ENCODE data around the gene COASY.
A peak's percentile ranks its signal among the peaks of the same experiment; 100 is the strongest.
"Not testable (repeated sequence)": the region's sequence is repeated elsewhere in the genome, so short reads cannot be mapped to it uniquely, and the experiment has no call there.

COASY gene

GRCh38 chr17:42553161-42553818 is 8.7 kb upstream of the COASY start:
- Histone ChIP-seq H3K4me2 (peak overlapping the region; percentile 82 to 99 (median 94)), H4K20me1 (peaks cover 0 to 34% (median 15%) of the 10 kb centered on the region in 11 experiments; a peak in 13 of 22 replicates), H3K27me3 (peaks cover 0 to 10% (median 0%) of the 10 kb centered on the region in 11 experiments; a peak in 3 of 22 replicates), H3K9ac (peak overlapping the region; percentile 83 to 94 (median 91); a peak in 18 of 22 replicates), H3K9me3 (replicated peaks in 1 of 11) (no peaks in the 10 kb centered on the region), H3K4me1 (peaks cover 33 to 47% (median 37%) of the 10 kb centered on the region in 10 experiments), H3K4me3 (peak overlapping the region in 9 of 10 experiments; percentile 67 to 98 (median 92); a peak in 16 of 20 replicates), H3K27ac (peak overlapping the region in 5 of 11 experiments; percentile 87 to 93 (median 89); a peak in 10 of 22 replicates), H3K36me3 (peaks cover 0 to 10% (median 0%) of the 10 kb centered on the region in 11 experiments; a peak in 6 of 22 replicates)
- TF ChIP-seq Cebpa-rat (IDR thresholded peaks at IDR 0.05) = no peak

DNA sequence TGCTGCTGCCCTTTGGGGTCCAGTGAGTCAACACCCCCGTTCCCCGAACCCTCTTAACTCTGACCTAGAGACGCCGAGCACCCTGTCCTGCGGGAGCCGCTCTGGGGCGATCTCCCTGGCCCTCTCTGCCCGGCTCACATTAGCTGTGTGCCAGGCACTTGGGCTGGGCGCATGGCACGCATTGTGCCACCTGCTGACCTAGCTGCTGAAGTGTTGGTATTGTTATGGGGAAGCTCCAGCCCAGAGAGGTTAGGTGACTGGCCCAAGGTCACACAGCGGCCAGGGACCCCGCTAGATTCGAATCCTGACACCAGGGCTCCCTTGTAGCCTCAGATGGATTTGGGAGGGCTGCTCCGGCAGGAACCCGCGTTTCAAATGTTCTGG is 8.1 kb upstream of the COASY start:
- peak overlapping the region; percentile 67 to 98 (median 92) for H3K4me3 ChIP-seq
- H3K9ac ChIP-seq = peak overlapping the region; percentile 83 to 94 (median 91)
- peak overlapping the region; percentile 74 to 93 (median 88) for H3K27ac ChIP-seq
- peak overlapping the region; percentile 82 to 99 (median 94) for H3K4me2 ChIP-seq
- peaks cover 0 to 10% (median 0%) of the 10 kb centered on the region in 11 experiments; a peak in 6 of 22 replicates for H3K36me3 ChIP-seq
- H3K27me3 ChIP-seq = peaks cover 0 to 4% (median 0%) of the 10 kb centered on the region in 11 experiments; a peak in 2 of 22 replicates
- no peak for TF ChIP-seq Cebpa-rat (IDR thresholded peaks at IDR 0.05)
- peaks cover 0 to 31% (median 14%) of the 10 kb centered on the region in 11 experiments; a peak in 13 of 22 replicates for H4K20me1 ChIP-seq
- peaks cover 29 to 43% (median 33%) of the 10 kb centered on the region in 10 experiments for H3K4me1 ChIP-seq
- no peaks in the 10 kb centered on the region for H3K9me3 ChIP-seq (replicated peaks in 1 of 11)

- TF ChIP-seq Cebpa-rat (IDR thresholded peaks at IDR 0.05) = no peak
- peak overlapping the region; percentile 74 to 93 (median 88) for H3K27ac ChIP-seq
Measured at GRCh38 chr17:42554250-42555121, 7.5 kb upstream of the COASY start.

DNA sequence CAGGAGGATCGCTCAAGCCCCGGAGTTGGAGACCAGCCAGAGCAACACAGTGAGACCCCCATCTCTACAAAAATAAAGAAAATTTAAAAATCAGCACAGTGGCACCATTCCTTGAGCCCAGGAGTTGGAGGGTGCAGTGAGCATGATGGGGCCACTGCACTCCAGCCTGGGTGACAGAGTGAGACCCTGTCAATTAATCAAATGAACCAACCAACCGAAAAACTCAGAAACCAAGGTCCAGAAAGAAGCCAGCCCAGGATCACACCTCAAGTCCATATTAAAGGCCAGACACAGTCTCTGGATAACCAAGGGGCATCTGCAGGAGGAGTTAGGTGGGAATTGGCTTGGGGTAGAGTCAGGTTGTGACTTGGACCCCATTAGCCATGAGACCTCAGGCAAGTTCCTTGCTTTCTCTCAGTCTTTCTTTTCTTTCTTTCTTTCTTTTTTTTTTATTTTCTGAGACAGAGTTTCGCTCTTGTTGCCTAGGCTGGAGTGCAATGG is 6.8 kb upstream of the COASY start:
- H3K9me3 ChIP-seq (replicated peaks in 1 of 11) = no peaks in the 10 kb centered on the region
- no peak for TF ChIP-seq Cebpa-rat (IDR thresholded peaks at IDR 0.05)
- H3K36me3 ChIP-seq = peaks cover 0 to 10% (median 0%) of the 10 kb centered on the region in 11 experiments; a peak in 6 of 22 replicates
- peak overlapping the region; percentile 83 to 94 (median 91) for H3K9ac ChIP-seq
- no peaks in the 10 kb centered on the region for H3K27me3 ChIP-seq
- peak overlapping the region; percentile 82 to 99 (median 94) for H3K4me2 ChIP-seq
- H4K20me1 ChIP-seq = peaks cover 0 to 25% (median 9%) of the 10 kb centered on the region in 11 experiments; a peak in 11 of 22 replicates
- H3K27ac ChIP-seq = peak overlapping the region; percentile 74 to 93 (median 88)
- peaks cover 23 to 38% (median 27%) of the 10 kb centered on the region in 10 experiments for H3K4me1 ChIP-seq
- peak overlapping the region; percentile 67 to 98 (median 92) for H3K4me3 ChIP-seq

More at GRCh38 chr17:42554250-42555121, 7.5 kb upstream of the COASY start:
- H3K9me3 ChIP-seq (replicated peaks in 1 of 11) = no peaks in the 10 kb centered on the region
- peak overlapping the region; percentile 82 to 99 (median 94) for H3K4me2 ChIP-seq
- no peaks in the 10 kb centered on the region for H3K27me3 ChIP-seq
- peaks cover 0 to 25% (median 9%) of the 10 kb centered on the region in 11 experiments; a peak in 11 of 22 replicates for H4K20me1 ChIP-seq
- peaks cover 23 to 38% (median 27%) of the 10 kb centered on the region in 10 experiments for H3K4me1 ChIP-seq
- peak overlapping the region; percentile 83 to 94 (median 91) for H3K9ac ChIP-seq
- H3K4me3 ChIP-seq = peak overlapping the region; percentile 67 to 98 (median 92)
- peaks cover 0 to 10% (median 0%) of the 10 kb centered on the region in 11 experiments; a peak in 6 of 22 replicates for H3K36me3 ChIP-seq

GRCh38 chr17:42555961-42556617 is 5.9 kb upstream of the COASY start:
- not testable (repeated sequence) for H3K27ac ChIP-seq; H3K9me3 ChIP-seq (replicated peaks in 1 of 11); H3K4me3 ChIP-seq; H3K36me3 ChIP-seq; H3K27me3 ChIP-seq
- Histone ChIP-seq H4K20me1 (peaks cover 0 to 22% (median 6%) of the 10 kb centered on the region in 11 experiments; a peak in 11 of 22 replicates), H3K4me2 (peak overlapping the region; percentile 82 to 99 (median 94); a peak in 20 of 22 replicates), H3K9ac (peak overlapping the region in 3 of 11 experiments; percentile 87 to 92 (median 91); a peak in 4 of 22 replicates), H3K4me1 (peaks cover 23 to 35% (median 26%) of the 10 kb centered on the region in 10 experiments)

DNA sequence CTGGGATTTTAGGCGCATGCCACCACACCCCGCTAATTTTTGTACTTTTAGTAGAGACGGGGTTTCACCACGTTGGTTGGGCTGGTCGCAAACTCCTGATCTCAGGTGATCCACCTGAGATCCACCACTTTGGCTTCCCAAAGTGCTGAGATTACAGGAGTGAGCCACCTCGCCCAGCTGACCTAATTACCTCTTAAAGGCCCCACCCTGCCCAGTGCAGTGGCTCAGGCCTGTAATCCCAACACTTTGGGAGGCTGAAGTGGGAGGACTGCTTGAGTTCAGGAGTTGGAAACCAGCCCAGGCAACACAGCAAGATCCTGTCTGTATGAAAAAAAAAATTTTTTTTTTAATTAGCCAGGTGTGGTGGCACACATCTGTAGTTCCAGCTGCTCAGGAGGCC is 2.9 kb upstream of the COASY start:
- Histone ChIP-seq H3K9me3 (replicated peaks in 1 of 11) (no peaks in the 10 kb centered on the region), H3K27ac (no peak overlapping the region)
- TF ChIP-seq Cebpa-rat (IDR thresholded peaks at IDR 0.05) = no peak

GRCh38 chr17:42560246-42560645 is 1.7 kb upstream of the COASY start:
- no peaks in the 10 kb centered on the region for H3K27me3 ChIP-seq
- peak overlapping the region in 2 of 11 experiments; percentile 10 to 31; a peak in 1 of 22 replicates for H3K9ac ChIP-seq
- no peak overlapping the region for H3K4me2 ChIP-seq
- no peak for TF ChIP-seq Cebpa-rat (IDR thresholded peaks at IDR 0.05)
- no peaks in the 10 kb centered on the region for H4K20me1 ChIP-seq
- H3K4me1 ChIP-seq = peaks cover 22 to 46% (median 39%) of the 10 kb centered on the region in 10 experiments
- peaks cover 17 to 24% (median 20%) of the 10 kb centered on the region in 11 experiments for H3K36me3 ChIP-seq
- H3K4me3 ChIP-seq = no peak overlapping the region
- no peaks in the 10 kb centered on the region for H3K9me3 ChIP-seq (replicated peaks in 1 of 11)
- H3K27ac ChIP-seq = no peak overlapping the region

More for the DNA sequence above, 2.9 kb upstream of the COASY start:
- no peaks in the 10 kb centered on the region for H4K20me1 ChIP-seq
- H3K27me3 ChIP-seq = no peaks in the 10 kb centered on the region
- peaks cover 6 to 12% (median 8%) of the 10 kb centered on the region in 11 experiments; a peak in 21 of 22 replicates for H3K36me3 ChIP-seq
- peak overlapping the region in 4 of 11 experiments; percentile 6 to 47 (median 26); a peak in 5 of 22 replicates for H3K9ac ChIP-seq
- H3K4me1 ChIP-seq = peaks cover 25 to 37% (median 35%) of the 10 kb centered on the region in 10 experiments
- no peak overlapping the region for H3K4me3 ChIP-seq
- H3K4me2 ChIP-seq = no peak overlapping the region

All from BLaER1 treated with 17β-estradiol and CSF1 and Interleukin-3, amounts not matched to agents 10 nM and 100 nM (cell line).